Measurements from ENCODE around the gene EZH2.

Gene EZH2

DNA sequence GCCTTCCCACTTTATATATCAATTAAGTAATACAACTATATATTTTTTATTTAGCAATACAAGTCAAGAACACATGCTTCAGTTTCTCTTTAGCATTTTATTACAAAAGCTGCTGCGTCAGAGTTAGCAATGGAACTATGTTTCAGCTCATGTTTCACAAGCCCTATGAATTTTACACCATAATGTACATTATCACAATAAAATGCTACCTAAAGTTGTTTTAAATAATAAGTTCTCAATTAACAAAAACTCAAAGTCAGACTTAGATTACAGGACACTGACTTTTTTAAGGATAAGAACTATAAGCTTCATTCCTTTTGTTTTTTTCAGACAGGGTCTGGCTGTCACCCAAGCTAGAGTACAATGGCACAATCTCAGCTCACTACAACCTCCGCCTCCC lies 52.3 kb downstream of the EZH2 start:
- DNase-seq (ENCODE audit: low read depth, low spot score), result no peak
- TF ChIP-seq, protein P1, sequence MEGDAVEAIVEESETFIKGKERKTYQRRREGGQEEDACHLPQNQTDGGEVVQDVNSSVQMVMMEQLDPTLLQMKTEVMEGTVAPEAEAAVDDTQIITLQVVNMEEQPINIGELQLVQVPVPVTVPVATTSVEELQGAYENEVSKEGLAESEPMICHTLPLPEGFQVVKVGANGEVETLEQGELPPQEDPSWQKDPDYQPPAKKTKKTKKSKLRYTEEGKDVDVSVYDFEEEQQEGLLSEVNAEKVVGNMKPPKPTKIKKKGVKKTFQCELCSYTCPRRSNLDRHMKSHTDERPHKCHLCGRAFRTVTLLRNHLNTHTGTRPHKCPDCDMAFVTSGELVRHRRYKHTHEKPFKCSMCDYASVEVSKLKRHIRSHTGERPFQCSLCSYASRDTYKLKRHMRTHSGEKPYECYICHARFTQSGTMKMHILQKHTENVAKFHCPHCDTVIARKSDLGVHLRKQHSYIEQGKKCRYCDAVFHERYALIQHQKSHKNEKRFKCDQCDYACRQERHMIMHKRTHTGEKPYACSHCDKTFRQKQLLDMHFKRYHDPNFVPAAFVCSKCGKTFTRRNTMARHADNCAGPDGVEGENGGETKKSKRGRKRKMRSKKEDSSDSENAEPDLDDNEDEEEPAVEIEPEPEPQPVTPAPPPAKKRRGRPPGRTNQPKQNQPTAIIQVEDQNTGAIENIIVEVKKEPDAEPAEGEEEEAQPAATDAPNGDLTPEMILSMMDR (IDR thresholded peaks at IDR 0.05; ENCODE audit: insufficient read depth, low read length, missing control alignments), result no peak
- CTCF ChIA-PET, result interaction anchor here (0.9 to 2.0 kb wide), 2 partner anchors 25 to 27 kb away, joined by 3 to 5 read pairs; no protein-coding TSS in a partner anchor
- no peak overlapping the region for H3K4me3 ChIP-seq (ENCODE audit: low read depth, low read length)
- POLR2A ChIA-PET, result no interaction called here

- no peak for DNase-seq (ENCODE audit: low read depth, low spot score)
- CTCF ChIA-PET, result interaction anchor here (0.9 to 2.0 kb wide), 2 partner anchors 19 to 25 kb away, joined by 3 to 5 read pairs; no protein-coding TSS in a partner anchor
- TF ChIP-seq, protein P1 (IDR thresholded peaks at IDR 0.05; ENCODE audit: insufficient read depth, low read length, missing control alignments), result no peak
- POLR2A ChIA-PET, result no interaction called here
- no peak overlapping the region for H3K4me3 ChIP-seq (ENCODE audit: low read depth, low read length)
Observed at GRCh38 chr7:148830897-148831692, 53.0 kb downstream of the EZH2 start.

GRCh38 chr7:148828965-148829364 lies 55.1 kb downstream of the EZH2 start:
- ChIA-PET CTCF (no interaction called here), POLR2A (no interaction called here)
- no peak overlapping the region for H3K4me3 ChIP-seq (ENCODE audit: low read depth, low read length)
- TF ChIP-seq, protein P1 (IDR thresholded peaks at IDR 0.05; ENCODE audit: insufficient read depth, low read length, missing control alignments), result no peak
- no peak for DNase-seq (ENCODE audit: low read depth, low spot score)

GRCh38 chr7:148825338-148825737 lies 58.8 kb downstream of the EZH2 start:
- POLR2A ChIA-PET, result no interaction called here
- CTCF ChIA-PET, result no interaction called here
- no peak for DNase-seq (ENCODE audit: low read depth, low spot score)
- TF ChIP-seq, protein P1 (IDR thresholded peaks at IDR 0.05; ENCODE audit: insufficient read depth, low read length, missing control alignments), result no peak
- H3K4me3 ChIP-seq (ENCODE audit: low read depth, low read length), result no peak overlapping the region

- no peak for DNase-seq (ENCODE audit: low read depth, low spot score)
- POLR2A ChIA-PET, result no interaction called here
- CTCF ChIA-PET, result no interaction called here
- TF ChIP-seq, protein P1 (IDR thresholded peaks at IDR 0.05; ENCODE audit: insufficient read depth, low read length, missing control alignments), result no peak
- no peak overlapping the region for H3K4me3 ChIP-seq (ENCODE audit: low read depth, low read length)
Observed at GRCh38 chr7:148824864-148825263, 59.2 kb downstream of the EZH2 start.

GRCh38 chr7:148821422-148821821 lies 62.7 kb downstream of the EZH2 start:
- TF ChIP-seq, protein P1 (IDR thresholded peaks at IDR 0.05; ENCODE audit: insufficient read depth, low read length, missing control alignments), result no peak
- CTCF ChIA-PET, result interaction anchor here (0.6 to 1.3 kb wide), 3 partner anchors 12 to 48 kb away, joined by 3 read pairs; no protein-coding TSS in a partner anchor
- no peak for DNase-seq (ENCODE audit: low read depth, low spot score)
- POLR2A ChIA-PET, result no interaction called here
- no peak overlapping the region for H3K4me3 ChIP-seq (ENCODE audit: low read depth, low read length)

All from AG04449 (cell line).